Measurements from ENCODE around the gene TBC1D8. TPM values are rescaled to one million over a fixed set of nuclear protein-coding genes. Genes with fewer than 3 reads are reported as not detected.

The TBC1D8 gene
- 1 to 10 TPM; 2.0 to 2.1 TPM for total RNA-seq

GRCh38 chr2:101151146-101151858, at the start of gene TBC1D8:
TSS of gene TBC1D8 (minus strand) at chr2:101151382. CDS start at chr2:101151253, 129 bp downstream.
- Mint-ChIP-seq H3K27me3 (peaks cover 44% of the 10 kb centered on the region), H3K27ac (no peak within 1 kb of the TSS), H3K4me1 (peaks cover 15% of the 10 kb centered on the region), H3K36me3 (no peaks in the 10 kb centered on the region), H3K9me3 (no peaks in the 10 kb centered on the region), H3K4me3 (peak within 1 kb of the TSS; percentile 74)
- peak; percentile 63 for DNase-seq

- Mint-ChIP-seq H3K4me3 (no peak overlapping the region), H3K27ac (no peak overlapping the region), H3K4me1 (peaks cover 2% of the 10 kb centered on the region), H3K9me3 (no peaks in the 10 kb centered on the region), H3K36me3 (no peaks in the 10 kb centered on the region), H3K27me3 (no peaks in the 10 kb centered on the region)
- no peak for DNase-seq
These were observed 49.5 kb upstream of the TBC1D8 start for GRCh38 chr2:101200676-101201075.

- H3K36me3 Mint-ChIP-seq = no peaks in the 10 kb centered on the region
- no peak overlapping the region for H3K4me3 Mint-ChIP-seq
- no peaks in the 10 kb centered on the region for H3K4me1 Mint-ChIP-seq
- H3K27me3 Mint-ChIP-seq = no peaks in the 10 kb centered on the region
- no peaks in the 10 kb centered on the region for H3K9me3 Mint-ChIP-seq
- H3K27ac Mint-ChIP-seq = no peak overlapping the region
- DNase-seq = no peak
These were observed 48.1 kb upstream of the TBC1D8 start for GRCh38 chr2:101199251-101199791.

GRCh38 chr2:101197814-101198213, 46.6 kb upstream of the TBC1D8 start:
- Mint-ChIP-seq H3K27ac (no peak overlapping the region), H3K4me3 (no peak overlapping the region), H3K4me1 (no peaks in the 10 kb centered on the region), H3K9me3 (no peaks in the 10 kb centered on the region), H3K36me3 (no peaks in the 10 kb centered on the region), H3K27me3 (no peaks in the 10 kb centered on the region)
- no peak for DNase-seq

- no peak overlapping the region for H3K4me3 Mint-ChIP-seq
- no peaks in the 10 kb centered on the region for H3K9me3 Mint-ChIP-seq
- H3K4me1 Mint-ChIP-seq = no peaks in the 10 kb centered on the region
- no peak for DNase-seq
- H3K36me3 Mint-ChIP-seq = no peaks in the 10 kb centered on the region
- H3K27ac Mint-ChIP-seq = no peak overlapping the region
- no peaks in the 10 kb centered on the region for H3K27me3 Mint-ChIP-seq
These were observed 46.1 kb upstream of the TBC1D8 start for GRCh38 chr2:101197215-101197745.

GRCh38 chr2:101195871-101196661, 44.9 kb upstream of the TBC1D8 start:
- Mint-ChIP-seq H3K27me3 (no peaks in the 10 kb centered on the region), H3K4me3 (no peak overlapping the region)

GRCh38 chr2:101193033-101193626, 41.9 kb upstream of the TBC1D8 start:
- no peak for DNase-seq
- Mint-ChIP-seq H3K4me1 (no peaks in the 10 kb centered on the region), H3K9me3 (peaks cover 2% of the 10 kb centered on the region), H3K27me3 (no peaks in the 10 kb centered on the region), H3K4me3 (no peak overlapping the region), H3K27ac (no peak overlapping the region), H3K36me3 (no peaks in the 10 kb centered on the region)

More at GRCh38 chr2:101195871-101196661, 44.9 kb upstream of the TBC1D8 start:
- Mint-ChIP-seq H3K9me3 (no peaks in the 10 kb centered on the region), H3K27ac (no peak overlapping the region), H3K36me3 (no peaks in the 10 kb centered on the region), H3K4me1 (no peaks in the 10 kb centered on the region)
- DNase-seq = no peak

- no peak for DNase-seq
- no peak overlapping the region for H3K27ac Mint-ChIP-seq
- H3K4me1 Mint-ChIP-seq = no peaks in the 10 kb centered on the region
- peaks cover 5% of the 10 kb centered on the region for H3K9me3 Mint-ChIP-seq
- H3K36me3 Mint-ChIP-seq = no peaks in the 10 kb centered on the region
- H3K4me3 Mint-ChIP-seq = no peak overlapping the region
- no peaks in the 10 kb centered on the region for H3K27me3 Mint-ChIP-seq
These were observed 39.8 kb upstream of the TBC1D8 start for GRCh38 chr2:101190747-101191516.

- H3K27ac Mint-ChIP-seq = no peak overlapping the region
- no peaks in the 10 kb centered on the region for H3K4me1 Mint-ChIP-seq
- H3K36me3 Mint-ChIP-seq = no peaks in the 10 kb centered on the region
- H3K4me3 Mint-ChIP-seq = no peak overlapping the region
- DNase-seq = no peak
- peaks cover 5% of the 10 kb centered on the region for H3K9me3 Mint-ChIP-seq
- no peaks in the 10 kb centered on the region for H3K27me3 Mint-ChIP-seq
These were observed 37.7 kb upstream of the TBC1D8 start for GRCh38 chr2:101188683-101189405.

GRCh38 chr2:101187131-101187530, 35.9 kb upstream of the TBC1D8 start:
- peaks cover 5% of the 10 kb centered on the region for H3K9me3 Mint-ChIP-seq

GRCh38 chr2:101185656-101186055, 34.5 kb upstream of the TBC1D8 start:
- DNase-seq = no peak
- Mint-ChIP-seq H3K27ac (no peak overlapping the region), H3K4me3 (no peak overlapping the region), H3K4me1 (no peaks in the 10 kb centered on the region), H3K27me3 (no peaks in the 10 kb centered on the region), H3K36me3 (no peaks in the 10 kb centered on the region), H3K9me3 (peaks cover 5% of the 10 kb centered on the region)

More at GRCh38 chr2:101187131-101187530, 35.9 kb upstream of the TBC1D8 start:
- H3K27ac Mint-ChIP-seq = no peak overlapping the region
- H3K4me1 Mint-ChIP-seq = no peaks in the 10 kb centered on the region
- H3K36me3 Mint-ChIP-seq = no peaks in the 10 kb centered on the region
- no peak overlapping the region for H3K4me3 Mint-ChIP-seq
- H3K27me3 Mint-ChIP-seq = no peaks in the 10 kb centered on the region
- no peak for DNase-seq

- H3K4me3 Mint-ChIP-seq = no peak overlapping the region
- DNase-seq = no peak
- no peak overlapping the region for H3K27ac Mint-ChIP-seq
- no peaks in the 10 kb centered on the region for H3K36me3 Mint-ChIP-seq
- peaks cover 5% of the 10 kb centered on the region for H3K9me3 Mint-ChIP-seq
- no peaks in the 10 kb centered on the region for H3K4me1 Mint-ChIP-seq
- no peaks in the 10 kb centered on the region for H3K27me3 Mint-ChIP-seq
These were observed 33.9 kb upstream of the TBC1D8 start for GRCh38 chr2:101185085-101185484.

GRCh38 chr2:101179982-101180381, 28.8 kb upstream of the TBC1D8 start:
- Mint-ChIP-seq H3K4me1 (peaks cover 2% of the 10 kb centered on the region), H3K9me3 (no peaks in the 10 kb centered on the region), H3K27me3 (no peaks in the 10 kb centered on the region), H3K4me3 (no peak overlapping the region), H3K36me3 (no peaks in the 10 kb centered on the region), H3K27ac (no peak overlapping the region)
- no peak for DNase-seq

GRCh38 chr2:101176803-101177202, 25.6 kb upstream of the TBC1D8 start:
- peaks cover 13% of the 10 kb centered on the region for H3K4me1 Mint-ChIP-seq
- no peak overlapping the region for H3K27ac Mint-ChIP-seq
- no peaks in the 10 kb centered on the region for H3K27me3 Mint-ChIP-seq

More at GRCh38 chr2:101176803-101177202, 25.6 kb upstream of the TBC1D8 start:
- Mint-ChIP-seq H3K4me3 (no peak overlapping the region), H3K36me3 (peaks cover 12% of the 10 kb centered on the region), H3K9me3 (peaks cover 8% of the 10 kb centered on the region)
- no peak for DNase-seq
